Body of pancreas (tissue), 4 donors: ENCODE measurements around the gene DNAI1.

Experiments
- CTCF ChIP-seq, 7 experiments: fragments of 450-650 bp in 4 of 7; fragments of 200-600 bp in 3 of 7; sonication (generic) in 3 of 7; IDR thresholded peaks; one replicate each; pipeline ENCODE4 v1.5.1; 2016 to 2019; ENCODE audit warnings: antibody characterized with exemption in 7 of 7
- POLR2A ChIP-seq, 3 donors: fragments of 450-650 bp; IDR thresholded peaks; one replicate each; pipeline ENCODE4 v1.6.1; 2016; ENCODE audit warnings: antibody characterized with exemption in 3 of 3, mild to moderate bottlenecking in 2 of 3

- no peak for TF ChIP-seq CTCF (IDR thresholded peaks at IDR 0.05)
- no peak for TF ChIP-seq POLR2A (IDR thresholded peaks at IDR 0.05)
Observed at GRCh38 chr9:34564617-34565016, 106.0 kb downstream of the DNAI1 start.
